HCT116 (cell line): ENCODE measurements around the gene CFD. TPM values are rescaled to one million over a fixed set of nuclear protein-coding genes. Genes with fewer than 3 reads are reported as not detected.

ENCODE experiments used
- ATAC-seq: fragments of 200-7000 bp; cut with Tn5 transposase; 2 replicates; pipeline ENCODE4 v1.9.1; 2020; ENCODE audit warnings: mild to moderate bottlenecking, moderate library complexity
- BruUV-seq: library from RNA; stranded (reverse); fragments of 400-500 nt; replicated peaks from 2 replicates; lab custom pipeline; 2021; lab: Mats Ljungman, UMichigan
- CTCF ChIA-PET: fragments of 300-600 bp; sonication (Branson Sonifier 250); formaldehyde crosslinking; loops from one replicate; lab custom pipeline; 2021; ENCODE audit warnings: antibody characterized with exemption; lab: Charles Lee
- POLR2A ChIA-PET: fragments of 300-600, 350-600 bp; sonication (Branson Sonifier 250); formaldehyde crosslinking; loops from one replicate; lab custom pipeline; 2021; ENCODE audit warnings: antibody characterized with exemption; lab: Charles Lee
- RAD21 ChIA-PET, 2 experiments: fragments of 300-600 bp; sonication (Branson Sonifier 250); formaldehyde crosslinking; loops; one replicate each; lab custom pipeline; 2023; ENCODE audit warnings: low total read pairs in 2 of 2; ENCODE audit not compliant: uncharacterized antibody in 2 of 2, unreplicated experiment in 2 of 2, low non-redundant PET in 1 of 2; lab: Charles Lee
- DNase-seq: peaks from one replicate; pipeline ENCODE4 v3.0.0-alpha.2; 2010; ENCODE audit warnings: low read depth, low spot score
- H2AFZ ChIP-seq: fragments of 200-600 bp; shearing (Covaris generic), sonication (generic); 2 replicates; pipeline ENCODE4 v1.6.1; 2017; ENCODE audit warnings: low read depth, mixed run types, mixed read lengths, antibody characterized with exemption, low read length; ENCODE audit not compliant: poor library complexity, severe bottlenecking
- H3K27ac ChIP-seq: 2 replicates; pipeline ENCODE4 v1.5.1; 2012; ENCODE audit warnings: low read depth, low read length
- H3K27me3 ChIP-seq: fragments of 200-600 bp; sonication (generic); 2 replicates; pipeline ENCODE4 v1.6.1; 2016; ENCODE audit warnings: mixed run types, low read length, mixed read lengths; ENCODE audit not compliant: insufficient read depth
- H3K36me3 ChIP-seq, 2 experiments: fragments of 200-500 bp in 1 of 2; fragments of 200-600 bp in 1 of 2; sonication (Bioruptor generic) in 1 of 2; sonication (generic) in 1 of 2; 2 replicates each; pipeline versions ENCODE4 v1.5.1 to v1.6.1; 2014 to 2016; ENCODE audit warnings: low read length in 2 of 2, inconsistent platforms in 1 of 2, mixed read lengths in 1 of 2, mixed run types in 1 of 2; ENCODE audit not compliant: insufficient read depth in 2 of 2, control insufficient read depth in 1 of 2
- H3K4me1 ChIP-seq, 2 experiments: fragments of 200-600 bp in 1 of 2; sonication (generic) in 1 of 2; 2 replicates each; pipeline versions ENCODE4 v1.5.1 to v1.6.1; 2012 to 2017; ENCODE audit warnings: low read length in 2 of 2, inconsistent platforms in 1 of 2, mild to moderate bottlenecking in 1 of 2, mixed read lengths in 1 of 2, mixed run types in 1 of 2, moderate library complexity in 1 of 2; ENCODE audit not compliant: insufficient read depth in 2 of 2, control insufficient read depth in 1 of 2
- H3K4me2 ChIP-seq: fragments of 200-600 bp; sonication (generic); 2 replicates; pipeline ENCODE4 v1.6.1; 2017; ENCODE audit warnings: mixed run types, low read length, mixed read lengths
- H3K4me3 ChIP-seq, 2 experiments: fragments of 200-600 bp in 1 of 2; sonication (generic) in 1 of 2; replicated peaks in 1 of 2; 2 replicates each; pipeline ENCODE4 v1.5.1; 2011 to 2016; ENCODE audit warnings: low read length in 2 of 2, control low read depth in 1 of 2, low read depth in 1 of 2, mild to moderate bottlenecking in 1 of 2, mixed read lengths in 1 of 2, mixed run types in 1 of 2
- H3K79me2 ChIP-seq: fragments of 200-600 bp; sonication (generic); 2 replicates; pipeline ENCODE4 v1.6.1; 2017; ENCODE audit warnings: mild to moderate bottlenecking, mixed run types, low read length, moderate library complexity, mixed read lengths; ENCODE audit not compliant: insufficient read depth
- H3K9ac ChIP-seq: fragments of 200-600 bp; sonication (generic); 2 replicates; pipeline ENCODE4 v1.6.1; 2016; ENCODE audit warnings: low read length, mixed read lengths
- H3K9me2 ChIP-seq: fragments of 200-600 bp; sonication (generic), shearing (Covaris generic); 2 replicates; pipeline ENCODE4 v1.6.1; 2017; ENCODE audit warnings: mixed run types, mild to moderate bottlenecking, moderate library complexity; ENCODE audit not compliant: insufficient read depth
- H3K9me3 ChIP-seq, 2 experiments: fragments of 200-500 bp in 1 of 2; fragments of 200-600 bp in 1 of 2; sonication (Bioruptor generic) in 1 of 2; sonication (generic) in 1 of 2; 2 replicates each; pipeline ENCODE4 v1.6.1; 2014 to 2017; ENCODE audit warnings: low read length in 2 of 2, mixed read lengths in 2 of 2, inconsistent platforms in 1 of 2, low read depth in 1 of 2, mild to moderate bottlenecking in 1 of 2, mixed run types in 1 of 2, moderate library complexity in 1 of 2; ENCODE audit not compliant: control insufficient read depth in 1 of 2, insufficient read depth in 1 of 2
- H4K20me1 ChIP-seq: fragments of 200-600 bp; sonication (generic), shearing (Covaris generic); 2 replicates; pipeline ENCODE4 v1.6.1; 2017; ENCODE audit warnings: mixed run types, mild to moderate bottlenecking, moderate library complexity; ENCODE audit not compliant: insufficient read depth
- ATF3 ChIP-seq: IDR thresholded peaks from 2 replicates; pipeline ENCODE4 v1.6.1; 2012
- CBX3 ChIP-seq: IDR thresholded peaks from 2 replicates; pipeline ENCODE4 v1.6.1; 2012; ENCODE audit warnings: low read depth
- CTCF ChIP-seq, 3 experiments: fragments of 200-600 bp in 1 of 3; sonication (generic) in 1 of 3; IDR thresholded peaks in 2 of 3; conservative IDR thresholded peaks in 1 of 3; 2 replicates each; pipeline ENCODE4 v1.5.1; 2012 to 2017; ENCODE audit warnings: low read depth in 2 of 3, low read length in 2 of 3, antibody characterized with exemption in 1 of 3, borderline replicate concordance in 1 of 3, control low read depth in 1 of 3, mild to moderate bottlenecking in 1 of 3, mixed read lengths in 1 of 3, mixed run types in 1 of 3, moderate library complexity in 1 of 3; ENCODE audit not compliant: insufficient read depth in 1 of 3
- EGR1 ChIP-seq: IDR thresholded peaks from 2 replicates; pipeline ENCODE4 v1.6.1; 2012; ENCODE audit warnings: low read depth
- ELF1 ChIP-seq: IDR thresholded peaks from 2 replicates; pipeline ENCODE4 v1.6.1; 2012; ENCODE audit warnings: low read depth, borderline replicate concordance
- EZH2 ChIP-seq: fragments of 200-600 bp; sonication (generic); IDR thresholded peaks from 2 replicates; pipeline ENCODE4 v1.6.1; 2017; ENCODE audit warnings: antibody characterized with exemption, mixed run types
- FOSL1 ChIP-seq: IDR thresholded peaks from 2 replicates; pipeline ENCODE4 v1.6.1; 2012; ENCODE audit warnings: low read depth
- JUND ChIP-seq: IDR thresholded peaks from 2 replicates; pipeline ENCODE4 v1.6.1; 2012
- MAX ChIP-seq: IDR thresholded peaks from 2 replicates; pipeline ENCODE4 v1.6.1; 2012
- POLR2A ChIP-seq: IDR thresholded peaks from 2 replicates; pipeline ENCODE4 v1.7.0; 2011; ENCODE audit warnings: borderline replicate concordance; ENCODE audit not compliant: insufficient read depth, insufficient read length; ENCODE audit errors: extremely low read depth
- POLR2AphosphoS5 ChIP-seq: IDR thresholded peaks from 2 replicates; pipeline ENCODE4 v1.6.1; 2011; ENCODE audit warnings: mild to moderate bottlenecking, low read depth, low read length, moderate library complexity
- RAD21 ChIP-seq: IDR thresholded peaks from 2 replicates; pipeline ENCODE4 v1.6.1; 2012; ENCODE audit warnings: low read depth, mild to moderate bottlenecking
- SIN3A ChIP-seq: IDR thresholded peaks from 2 replicates; pipeline ENCODE4 v1.6.1; 2012; ENCODE audit warnings: low read depth
- SRF ChIP-seq: IDR thresholded peaks from 2 replicates; pipeline ENCODE4 v1.6.1; 2012; ENCODE audit warnings: low read depth
- TCF7L2 ChIP-seq: IDR thresholded peaks from 2 replicates; pipeline ENCODE4 v1.7.0; 2011; ENCODE audit warnings: borderline replicate concordance, inconsistent platforms; ENCODE audit not compliant: insufficient read depth, insufficient read length; ENCODE audit errors: extremely low read depth
- YY1 ChIP-seq: IDR thresholded peaks from 2 replicates; pipeline ENCODE4 v1.6.1; 2011; ENCODE audit warnings: low read length, low read depth, moderate library complexity, mild to moderate bottlenecking; ENCODE audit not compliant: insufficient replicate concordance; ENCODE audit errors: extremely low read depth
- ZBTB33 ChIP-seq: IDR thresholded peaks from 2 replicates; pipeline ENCODE4 v1.6.1; 2011; ENCODE audit warnings: mild to moderate bottlenecking, low read length, moderate library complexity; ENCODE audit not compliant: insufficient replicate concordance; ENCODE audit errors: extremely low read depth
- ZFX ChIP-seq: fragments of 450-650 bp; IDR thresholded peaks from 2 replicates; pipeline ENCODE4 v1.6.1; 2017
- ZNF274 ChIP-seq: fragments of 200-500 bp; sonication (Bioruptor generic); IDR thresholded peaks from 2 replicates; pipeline ENCODE4 v1.6.1; 2014; ENCODE audit warnings: mild to moderate bottlenecking, low read depth, low read length, inconsistent platforms
- intact Hi-C: fragments of 100-400 bp; cut with micrococcal nuclease; formaldehyde crosslinking; loops from 2 replicates; pipeline ENCODE4 v1.10.0; 2022
- total RNA-seq: library from RNA; stranded (reverse); gene quantifications from one replicate; pipeline ENCODE4 v1.2.1, GENCODE V29; 2021; ENCODE audit not compliant: unreplicated experiment

CFD gene
- total RNA-seq, 1 experiment from 2014 or later: 80.2 TPM

GRCh38 chr19:882871-883497, 23.5 kb downstream of the CFD start:
- intact Hi-C loops: loop anchor here (1.0 to 2.0 kb wide), 2 partner anchors 26 to 34 kb away; partner anchors contain the start of gene KISS1R
- RAD21 ChIA-PET: interaction anchor here in 1 of 2 experiments (0.8 kb wide), 1 partner anchor 10 kb away, joined by 3 read pairs; the partner anchor contains the start of gene RNU6-9
- TF ChIP-seq JUND (no peak), TCF7L2 (no peak), POLR2AphosphoS5 (no peak), CTCF (IDR thresholded peaks at IDR 0.05 in 2 of 3, conservative IDR thresholded peaks at IDR 0.05 in 1 of 3; ENCODE audit: borderline replicate concordance in 1 of 3, insufficient read depth in 1 of 3, low read depth in 2 of 3, low read length in 2 of 3) (no peak), ZBTB33 (no peak), EZH2 (no peak), MAX (no peak), SRF (no peak), ZNF274 (no peak), ZFX (no peak), CBX3 (no peak), ELF1 (no peak), ATF3 (no peak), SIN3A (no peak), FOSL1 (no peak), POLR2A (no peak), EGR1 (no peak), YY1 (no peak), RAD21 (no peak)
- H3K79me2 ChIP-seq: no peaks in the 10 kb centered on the region
- H4K20me1 ChIP-seq: no peaks in the 10 kb centered on the region
- H2AFZ ChIP-seq: no peak overlapping the region
- POLR2A ChIA-PET: interaction anchor here (1.3 kb wide), 1 partner anchor 26 kb away, joined by 4 read pairs; no protein-coding TSS in a partner anchor
- H3K9me2 ChIP-seq: no peaks in the 10 kb centered on the region
- no peaks in the 10 kb centered on the region for H3K27me3 ChIP-seq
- ATAC-seq: no peak
- peaks cover 20 to 22% of the 10 kb centered on the region in 2 experiments for H3K4me1 ChIP-seq
- peak overlapping the region; percentile 60 for H3K4me2 ChIP-seq
- no peak overlapping the region for H3K4me3 ChIP-seq
- CTCF ChIA-PET: no interaction called here
- no peaks in the 10 kb centered on the region for H3K9me3 ChIP-seq
- peaks cover 5 to 9% of the 10 kb centered on the region in 2 experiments; a peak in 3 of 4 replicates for H3K36me3 ChIP-seq
- peak overlapping the region; percentile 57; the same call in 1 of the 2 replicates for H3K9ac ChIP-seq
- no peak for DNase-seq
- H3K27ac ChIP-seq: peak overlapping the region; percentile 77
- no TSS peak for BruUV-seq
